Measurements from ENCODE around the gene EP400.

The EP400 gene

DNA sequence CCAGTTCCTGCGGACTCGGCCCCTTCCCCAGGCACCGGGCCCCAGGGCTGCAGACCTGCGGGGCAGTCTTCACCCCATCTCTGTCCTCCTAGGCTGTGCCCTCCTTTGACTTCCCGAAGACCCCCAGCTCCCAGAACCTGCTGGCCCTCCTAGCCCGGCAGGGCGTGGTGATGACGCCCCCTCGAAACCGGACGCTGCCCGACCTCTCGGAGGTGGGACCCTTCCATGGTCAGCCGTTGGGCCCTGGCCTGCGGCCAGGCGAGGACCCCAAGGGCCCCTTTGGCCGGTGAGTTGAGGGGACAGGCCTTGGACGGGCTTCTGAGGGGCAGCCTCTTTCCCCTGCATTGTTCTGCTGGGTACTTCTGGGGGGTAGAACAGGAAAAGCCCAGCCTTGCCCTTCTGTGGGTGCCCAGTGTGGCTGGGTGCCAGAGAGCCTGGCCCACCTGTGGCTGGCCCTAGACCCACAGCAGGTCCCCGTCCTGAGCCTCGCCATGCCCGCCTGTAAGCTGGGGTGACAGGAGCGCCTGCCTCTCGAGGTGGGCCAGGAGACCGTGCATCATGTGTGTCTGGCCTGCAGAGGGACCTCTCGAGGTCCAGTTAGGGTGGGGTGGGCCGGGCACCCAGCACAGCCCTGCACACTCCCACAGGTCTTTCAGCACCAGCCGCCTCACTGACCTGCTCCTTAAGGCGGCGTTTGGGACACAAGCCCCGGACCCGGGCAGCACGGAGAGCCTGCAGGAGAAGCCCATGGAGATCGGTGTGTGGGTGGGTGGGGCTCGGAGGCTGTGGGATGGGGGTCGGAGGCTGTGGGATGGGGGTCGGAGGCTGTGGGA, 33.2 kb upstream of the EP400 start:
- Mint-ChIP-seq H3K4me1 (ENCODE audit: low read depth) (no peaks in the 10 kb centered on the region), H3K4me3 (no peak overlapping the region), H3K9me3 (no peaks in the 10 kb centered on the region), H3K27me3 (ENCODE audit: low read depth) (no peaks in the 10 kb centered on the region), H3K36me3 (ENCODE audit: low read depth) (no peaks in the 10 kb centered on the region), H3K27ac (no peak overlapping the region)
- no peak for DNase-seq (ENCODE audit: low spot score)

DNA sequence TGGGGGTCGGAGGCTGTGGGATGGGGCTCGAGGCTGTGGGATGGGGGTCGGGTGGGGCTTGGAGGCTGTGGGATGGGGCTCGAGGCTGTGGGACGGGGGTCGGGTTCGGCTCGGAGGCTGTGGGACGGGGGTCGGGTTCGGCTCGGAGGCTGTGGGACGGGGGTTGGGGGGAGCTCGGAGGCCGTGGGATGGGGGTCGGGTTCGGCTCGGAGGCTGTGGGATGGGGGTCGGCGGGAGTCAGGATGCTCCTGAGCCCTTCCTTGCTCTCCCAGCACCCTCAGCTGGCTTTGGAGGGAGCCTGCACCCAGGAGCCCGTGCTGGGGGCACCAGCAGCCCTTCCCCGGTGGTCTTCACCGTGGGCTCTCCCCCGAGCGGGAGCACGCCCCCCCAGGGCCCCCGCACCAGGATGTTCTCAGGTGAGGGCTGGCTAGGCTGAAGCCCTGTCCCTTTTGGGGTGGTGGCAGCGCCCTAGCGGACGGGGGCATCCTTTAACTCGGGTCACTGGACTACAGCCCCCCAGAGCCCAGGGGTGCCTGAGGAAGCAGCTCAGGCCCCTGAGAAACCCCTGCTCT, 32.5 kb upstream of the EP400 start:
- H3K36me3 Mint-ChIP-seq (ENCODE audit: low read depth), result no peaks in the 10 kb centered on the region
- no peaks in the 10 kb centered on the region for H3K27me3 Mint-ChIP-seq (ENCODE audit: low read depth)
- no peaks in the 10 kb centered on the region for H3K9me3 Mint-ChIP-seq
- H3K4me1 Mint-ChIP-seq (ENCODE audit: low read depth), result no peaks in the 10 kb centered on the region
- no peak overlapping the region for H3K27ac Mint-ChIP-seq
- DNase-seq (ENCODE audit: low spot score), result no peak
- no peak overlapping the region for H3K4me3 Mint-ChIP-seq

DNA sequence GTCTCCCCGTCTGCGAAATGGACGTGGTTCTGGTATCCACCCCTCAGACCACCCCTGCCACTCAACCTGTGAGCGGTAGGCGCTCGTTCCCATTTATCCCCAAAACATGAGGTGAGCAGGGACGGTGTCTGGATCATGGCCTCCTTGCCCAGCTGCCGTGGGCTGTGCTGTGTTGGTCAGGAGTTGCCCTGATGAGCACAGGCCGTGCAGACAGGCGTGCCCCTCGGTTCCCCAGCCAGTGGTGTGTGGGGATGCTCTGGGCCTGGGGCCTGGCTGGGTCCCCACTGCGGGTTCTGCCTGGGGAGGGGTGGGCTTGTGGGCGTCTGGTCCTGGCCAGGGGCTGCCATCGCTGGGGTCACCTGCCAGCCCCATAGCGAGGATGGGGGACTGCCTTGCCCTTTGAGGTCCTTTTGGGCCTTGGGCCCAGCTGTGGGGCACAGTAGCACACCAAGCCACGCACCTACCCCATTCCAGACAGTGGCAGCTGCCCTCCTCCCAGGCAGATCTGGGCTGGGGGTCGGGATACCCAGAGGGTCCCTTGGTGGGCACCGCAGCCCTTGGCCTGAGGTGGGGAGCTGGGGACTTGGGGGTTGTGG, 31.9 kb upstream of the EP400 start:
- Mint-ChIP-seq H3K36me3 (ENCODE audit: low read depth) (no peaks in the 10 kb centered on the region), H3K4me3 (no peak overlapping the region), H3K4me1 (ENCODE audit: low read depth) (no peaks in the 10 kb centered on the region), H3K9me3 (no peaks in the 10 kb centered on the region), H3K27ac (no peak overlapping the region), H3K27me3 (ENCODE audit: low read depth) (no peaks in the 10 kb centered on the region)
- no peak for DNase-seq (ENCODE audit: low spot score)

DNA sequence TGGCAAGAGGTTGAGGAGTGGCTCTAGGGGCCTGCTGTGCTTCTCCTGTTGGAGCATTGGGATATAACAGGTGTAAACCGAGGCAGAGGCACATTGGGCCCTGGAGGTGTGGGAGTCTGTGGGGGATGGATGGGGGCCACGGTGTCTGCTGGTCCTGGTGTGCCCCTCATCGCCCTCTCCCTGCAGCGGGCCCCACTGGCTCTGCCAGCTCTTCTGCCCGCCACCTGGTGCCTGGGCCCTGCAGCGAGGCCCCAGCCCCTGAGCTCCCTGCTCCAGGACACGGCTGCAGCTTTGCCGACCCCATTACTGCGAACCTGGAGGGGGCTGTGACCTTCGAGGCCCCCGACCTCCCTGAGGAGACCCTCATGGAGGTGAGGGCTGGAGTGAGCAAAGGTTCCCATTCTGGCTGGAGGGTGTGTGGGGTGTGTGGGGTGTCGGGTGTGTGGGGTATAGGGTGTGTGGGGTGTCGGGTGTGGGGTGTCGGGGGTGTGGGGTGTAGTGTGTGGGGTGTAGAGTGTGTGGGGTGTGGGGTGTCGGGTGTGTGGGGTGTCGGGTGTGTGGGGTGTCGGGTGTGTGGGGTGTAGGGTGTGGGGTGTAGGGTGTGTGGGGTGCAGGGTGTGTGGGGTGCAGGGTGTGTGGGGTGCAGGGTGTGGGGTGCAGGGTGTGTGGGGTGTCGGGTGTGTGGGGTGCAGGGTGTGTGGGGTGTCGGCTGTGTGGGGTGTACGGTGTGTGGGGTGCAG, 31.3 kb upstream of the EP400 start:
- no peaks in the 10 kb centered on the region for H3K9me3 Mint-ChIP-seq
- no peaks in the 10 kb centered on the region for H3K27me3 Mint-ChIP-seq (ENCODE audit: low read depth)
- no peaks in the 10 kb centered on the region for H3K36me3 Mint-ChIP-seq (ENCODE audit: low read depth)
- DNase-seq (ENCODE audit: low spot score), result no peak
- no peak overlapping the region for H3K4me3 Mint-ChIP-seq
- H3K4me1 Mint-ChIP-seq (ENCODE audit: low read depth), result no peaks in the 10 kb centered on the region
- H3K27ac Mint-ChIP-seq, result no peak overlapping the region

DNA sequence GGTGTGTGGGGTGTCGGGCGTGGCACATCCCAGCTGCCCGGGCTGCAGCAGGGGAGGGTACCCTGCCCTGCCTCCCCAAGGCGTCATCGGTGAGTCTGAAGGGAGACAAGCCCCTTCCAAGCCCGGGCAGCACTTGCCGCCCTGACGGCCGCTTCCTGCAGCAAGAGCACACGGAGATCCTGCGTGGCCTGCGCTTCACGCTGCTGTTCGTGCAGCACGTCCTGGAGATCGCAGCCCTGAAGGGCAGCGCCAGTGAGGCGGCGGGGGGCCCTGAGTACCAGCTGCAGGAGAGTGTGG, 30.7 kb upstream of the EP400 start:
- Mint-ChIP-seq H3K36me3 (ENCODE audit: low read depth) (no peaks in the 10 kb centered on the region), H3K4me1 (ENCODE audit: low read depth) (no peaks in the 10 kb centered on the region), H3K4me3 (no peak overlapping the region), H3K27me3 (ENCODE audit: low read depth) (no peaks in the 10 kb centered on the region), H3K9me3 (no peaks in the 10 kb centered on the region), H3K27ac (no peak overlapping the region)
- DNase-seq (ENCODE audit: low spot score), result no peak

DNA sequence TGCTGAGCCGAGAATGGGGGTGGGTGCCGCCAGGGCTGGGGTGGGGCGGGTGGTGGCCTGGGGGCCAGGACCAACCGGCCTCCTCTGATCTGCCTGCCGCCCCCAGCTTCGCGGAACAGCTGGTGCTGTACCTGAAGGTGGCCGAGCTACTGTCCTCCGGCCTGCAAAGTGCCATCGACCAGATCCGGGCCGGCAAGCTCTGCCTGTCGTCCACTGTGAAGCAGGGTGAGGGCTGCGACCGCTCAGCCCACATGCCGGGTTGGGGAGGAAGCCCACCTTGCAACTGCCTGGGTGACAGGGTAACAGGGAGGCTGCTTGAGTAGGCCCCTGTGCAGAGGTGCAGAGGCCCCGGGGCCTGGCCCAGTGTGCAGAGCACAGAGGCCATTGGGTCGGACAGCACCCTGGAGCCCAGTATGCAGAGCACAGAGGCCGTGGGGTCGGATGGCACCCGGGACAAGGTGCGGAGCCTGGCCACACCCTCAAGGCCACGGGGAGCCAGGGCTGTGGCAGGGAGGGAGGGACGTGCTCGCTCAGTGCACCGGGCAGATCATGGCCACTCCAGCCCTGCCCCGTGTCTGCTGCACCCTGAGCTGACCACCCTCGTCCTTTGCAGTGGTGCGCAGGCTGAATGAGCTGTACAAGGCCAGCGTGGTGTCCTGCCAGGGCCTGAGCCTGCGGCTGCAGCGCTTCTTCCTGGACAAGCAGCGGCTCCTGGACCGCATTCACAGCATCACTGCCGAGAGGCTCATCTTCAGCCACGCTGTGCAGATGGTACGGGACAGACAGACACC, 30.2 kb upstream of the EP400 start:
- Mint-ChIP-seq H3K4me1 (ENCODE audit: low read depth) (peaks cover 4% of the 10 kb centered on the region), H3K9me3 (no peaks in the 10 kb centered on the region), H3K27me3 (ENCODE audit: low read depth) (no peaks in the 10 kb centered on the region), H3K4me3 (no peak overlapping the region), H3K36me3 (ENCODE audit: low read depth) (no peaks in the 10 kb centered on the region), H3K27ac (no peak overlapping the region)
- DNase-seq (ENCODE audit: low spot score), result no peak

DNA sequence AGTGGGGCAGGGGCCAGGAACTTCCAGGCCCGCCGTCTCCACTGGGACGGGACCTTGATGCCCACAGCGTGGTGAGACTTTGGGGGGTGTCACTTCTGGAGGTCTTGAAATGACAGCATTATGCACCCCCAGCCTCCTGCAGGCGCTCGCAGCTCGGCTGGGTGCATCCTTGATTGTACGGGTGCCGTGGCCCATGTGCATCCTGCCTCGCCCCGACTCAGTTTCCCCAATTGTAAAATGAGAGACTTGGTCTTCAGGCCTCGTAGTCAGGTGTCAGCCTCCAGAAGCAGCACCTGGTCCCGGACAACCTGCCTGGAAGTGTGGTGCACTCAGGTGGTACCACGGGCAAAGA, 29.6 kb upstream of the EP400 start:
- H3K36me3 Mint-ChIP-seq (ENCODE audit: low read depth), result no peaks in the 10 kb centered on the region
- H3K9me3 Mint-ChIP-seq, result no peaks in the 10 kb centered on the region
- H3K4me3 Mint-ChIP-seq, result no peak overlapping the region
- H3K27ac Mint-ChIP-seq, result no peak overlapping the region
- DNase-seq (ENCODE audit: low spot score), result no peak
- no peaks in the 10 kb centered on the region for H3K27me3 Mint-ChIP-seq (ENCODE audit: low read depth)
- peaks cover 6% of the 10 kb centered on the region for H3K4me1 Mint-ChIP-seq (ENCODE audit: low read depth)

DNA sequence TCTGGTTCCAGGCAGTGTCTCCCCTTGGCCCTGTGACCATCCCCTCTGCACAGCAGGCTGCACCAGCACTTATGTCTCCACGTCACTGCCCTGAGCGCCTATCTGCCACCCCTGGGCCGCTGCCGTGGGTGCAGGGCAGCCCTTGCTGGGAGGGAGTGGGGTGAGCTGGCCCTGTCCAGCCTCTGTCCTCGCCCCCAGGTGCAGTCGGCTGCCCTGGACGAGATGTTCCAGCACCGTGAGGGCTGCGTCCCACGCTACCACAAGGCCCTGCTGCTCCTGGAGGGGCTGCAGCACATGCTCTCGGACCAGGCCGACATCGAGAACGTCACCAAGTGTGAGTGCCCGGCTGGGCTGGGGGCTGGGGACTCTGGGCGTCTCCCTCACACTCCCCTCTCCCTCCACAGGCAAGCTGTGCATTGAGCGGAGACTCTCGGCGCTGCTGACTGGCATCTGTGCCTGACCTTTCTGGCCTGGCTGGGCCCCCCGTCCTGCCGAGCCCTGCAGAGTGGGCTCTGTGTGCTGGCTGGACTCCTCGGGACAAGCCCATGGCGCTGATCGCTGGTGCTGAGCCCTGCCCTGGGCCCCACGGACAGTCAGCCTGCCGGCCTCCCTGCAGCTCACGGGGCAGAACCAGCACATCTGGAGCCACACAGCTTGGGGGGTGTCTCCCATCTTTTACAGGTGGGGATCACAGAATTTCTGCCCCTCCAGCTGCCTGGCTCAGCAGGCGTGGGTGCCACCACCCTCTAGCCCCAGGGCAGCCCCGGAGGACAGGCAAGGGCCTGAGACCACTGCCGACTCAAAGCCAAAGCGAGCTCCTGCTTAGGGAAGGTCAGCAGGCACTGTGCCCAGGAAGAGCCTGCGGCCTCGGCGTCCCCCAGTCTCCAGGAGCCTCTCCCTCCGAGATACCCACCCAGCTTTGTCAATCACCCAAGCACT, 28.6 kb upstream of the EP400 start:
- H3K27ac Mint-ChIP-seq, result no peak overlapping the region
- DNase-seq (ENCODE audit: low spot score), result no peak

DNA sequence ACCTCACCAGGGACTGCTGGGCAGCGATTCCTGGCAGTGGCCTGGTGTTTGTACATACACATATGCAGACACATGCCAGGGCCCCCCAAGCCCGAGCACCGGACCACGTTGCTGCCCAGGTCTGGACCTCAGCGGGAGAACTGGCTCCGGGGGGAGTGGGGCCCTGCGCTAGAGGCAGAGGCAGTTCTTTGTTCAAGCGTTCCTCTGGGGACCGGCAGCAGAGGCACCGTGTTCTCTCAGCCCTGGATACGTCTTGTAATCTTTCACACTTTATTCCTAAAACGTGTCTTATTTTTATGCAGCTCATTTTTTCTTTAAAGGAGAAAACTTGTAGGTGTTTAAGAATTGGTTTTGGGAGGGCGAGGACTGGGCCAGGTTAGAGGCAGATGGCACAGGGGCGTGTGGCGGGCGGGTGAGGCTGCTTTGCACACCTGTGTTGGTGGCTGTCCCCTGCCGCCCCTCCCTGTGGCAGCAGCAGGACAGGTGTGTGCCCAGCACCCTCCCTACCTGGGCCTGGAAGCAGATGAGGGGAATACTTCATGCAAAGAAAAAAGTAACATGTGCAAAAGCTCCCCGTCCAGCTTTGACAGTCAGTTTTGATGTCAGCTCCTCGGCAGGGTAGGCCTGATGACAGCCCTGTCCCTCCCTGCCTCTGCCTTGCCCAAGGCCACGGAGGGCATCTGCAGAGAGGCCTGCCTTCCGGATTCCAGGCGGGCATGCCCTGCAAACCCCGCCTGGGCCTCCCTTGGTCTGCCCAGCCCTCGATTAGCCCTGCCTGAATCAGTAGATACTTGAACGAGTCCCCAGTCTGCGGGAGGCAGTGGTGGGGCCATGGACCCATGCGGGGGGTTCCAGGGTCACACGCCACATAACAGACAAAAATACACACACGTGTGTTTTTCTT, 27.6 kb upstream of the EP400 start:
- H3K4me1 Mint-ChIP-seq (ENCODE audit: low read depth), result peaks cover 6% of the 10 kb centered on the region
- no peaks in the 10 kb centered on the region for H3K9me3 Mint-ChIP-seq
- DNase-seq (ENCODE audit: low spot score), result no peak
- no peak overlapping the region for H3K27ac Mint-ChIP-seq
- no peaks in the 10 kb centered on the region for H3K36me3 Mint-ChIP-seq (ENCODE audit: low read depth)
- no peak overlapping the region for H3K4me3 Mint-ChIP-seq
- no peaks in the 10 kb centered on the region for H3K27me3 Mint-ChIP-seq (ENCODE audit: low read depth)

More for the DNA sequence above, 28.6 kb upstream of the EP400 start:
- H3K4me3 Mint-ChIP-seq, result no peak overlapping the region
- no peaks in the 10 kb centered on the region for H3K36me3 Mint-ChIP-seq (ENCODE audit: low read depth)
- H3K27me3 Mint-ChIP-seq (ENCODE audit: low read depth), result no peaks in the 10 kb centered on the region
- no peaks in the 10 kb centered on the region for H3K9me3 Mint-ChIP-seq
- H3K4me1 Mint-ChIP-seq (ENCODE audit: low read depth), result peaks cover 6% of the 10 kb centered on the region

DNA sequence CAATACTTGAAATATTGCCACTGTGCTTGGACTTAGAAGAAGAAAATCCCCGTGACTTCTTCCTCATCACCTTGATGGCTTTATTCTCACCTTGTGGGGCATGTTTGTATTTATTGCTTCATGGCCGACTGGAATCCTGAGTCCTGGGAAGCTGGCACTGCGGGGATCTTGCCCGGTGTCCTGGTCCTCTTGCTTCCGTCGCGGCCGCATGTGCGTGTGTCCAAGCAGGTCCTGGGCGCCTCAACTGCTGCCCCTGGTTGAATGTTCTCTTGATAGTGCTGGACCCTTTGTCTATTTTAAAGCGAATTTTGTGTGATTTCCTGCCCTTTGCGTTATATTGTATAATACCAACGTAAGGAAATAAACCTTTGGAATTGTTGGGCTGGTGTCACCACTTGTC, 27.0 kb upstream of the EP400 start:
- Mint-ChIP-seq H3K27ac (no peak overlapping the region), H3K36me3 (ENCODE audit: low read depth) (no peaks in the 10 kb centered on the region), H3K27me3 (ENCODE audit: low read depth) (no peaks in the 10 kb centered on the region), H3K9me3 (no peaks in the 10 kb centered on the region), H3K4me1 (ENCODE audit: low read depth) (peaks cover 9% of the 10 kb centered on the region), H3K4me3 (no peak overlapping the region)
- DNase-seq (ENCODE audit: low spot score), result no peak

DNA sequence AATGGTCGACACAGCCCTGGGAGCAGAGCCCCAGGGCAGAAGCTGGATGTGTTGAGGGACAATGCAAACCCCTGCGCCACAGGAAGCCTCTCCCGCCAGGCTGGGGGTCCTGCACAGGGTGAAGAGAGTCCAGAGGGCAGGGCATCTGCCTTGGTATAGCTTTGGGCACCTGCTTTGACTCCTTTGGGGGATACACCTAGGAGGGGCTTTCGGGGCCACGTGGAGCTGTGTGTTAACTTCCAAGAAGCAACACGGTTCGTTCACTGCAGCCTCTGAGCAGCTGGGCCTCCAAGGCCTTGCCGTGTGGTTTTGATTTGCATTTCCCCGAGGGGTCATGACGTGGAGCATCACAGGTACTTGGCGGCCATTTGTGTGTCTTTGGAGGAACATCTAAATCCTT, 26.5 kb upstream of the EP400 start:
- H3K9me3 Mint-ChIP-seq, result no peaks in the 10 kb centered on the region
- no peaks in the 10 kb centered on the region for H3K27me3 Mint-ChIP-seq (ENCODE audit: low read depth)
- no peak overlapping the region for H3K4me3 Mint-ChIP-seq
- no peak for DNase-seq (ENCODE audit: low spot score)
- H3K36me3 Mint-ChIP-seq (ENCODE audit: low read depth), result no peaks in the 10 kb centered on the region
- H3K27ac Mint-ChIP-seq, result no peak overlapping the region
- H3K4me1 Mint-ChIP-seq (ENCODE audit: low read depth), result peaks cover 12% of the 10 kb centered on the region

Measured in T-helper 2 cell treated with Interferon-gamma antibody and Interleukin-4, amounts not matched to agents 5 μg/mL and 100 μg/mL, for 36 hours (primary cell).